Psoas muscle (tissue), 8 donors: ENCODE data around the gene ITGA11. TPM values are rescaled to one million over a fixed set of nuclear protein-coding genes. Genes with fewer than 3 reads are reported as not detected.
A peak's percentile ranks its signal among the peaks of the same experiment; 100 is the strongest.

Experiments
- ATAC-seq, 4 donors: fragments of 200-7000 bp; cut with Tn5 transposase; one replicate each; pipeline ENCODE4 v1.9.1; 2020; ENCODE audit warnings: moderate library complexity in 3 of 4, mild to moderate bottlenecking in 2 of 4
- DNase-seq, 2 donors: peaks; one replicate each; pipeline ENCODE4 v3.0.0-alpha.2; 2020
- H3K27ac ChIP-seq: fragments of 200-600 bp; one replicate; pipeline ENCODE4 v1.8.0; 2022
- H3K27me3 ChIP-seq, 3 donors: fragments of 200-600 bp in 1 of 3; one replicate each; pipeline versions ENCODE4 v1.6.1 to v1.8.0; 2013 to 2022; ENCODE audit warnings: low read length in 2 of 3, mild to moderate bottlenecking in 2 of 3, moderate library complexity in 1 of 3; ENCODE audit not compliant: insufficient read depth in 3 of 3
- H3K36me3 ChIP-seq, 2 donors: fragments of 200-600 bp in 1 of 2; one replicate each; pipeline versions ENCODE4 v1.6.1 to v1.8.0; 2013 to 2022; ENCODE audit warnings: low read depth in 1 of 2, mild to moderate bottlenecking in 1 of 2, moderate library complexity in 1 of 2; ENCODE audit not compliant: insufficient read depth in 1 of 2
- H3K4me1 ChIP-seq: fragments of 200-600 bp; one replicate; pipeline ENCODE4 v1.8.0; 2022
- H3K4me3 ChIP-seq: fragments of 200-600 bp; one replicate; pipeline ENCODE4 v1.8.0; 2022; ENCODE audit warnings: mild to moderate bottlenecking
- H3K9me3 ChIP-seq: fragments of 200-600 bp; one replicate; pipeline ENCODE4 v1.8.0; 2022
- WGBS, 3 donors: extraction: QIAGEN DNeasy Blood & Tissue Kit; methylation state at CpG; one replicate each; pipeline versions ENCODE4 v1.1.6 to v1.1.7; 2013; 5-methylcytosine and 5-hydroxymethylcytosine counted together
- intact Hi-C, 2 donors: fragments of 100-400 bp; cut with DNase I; formaldehyde crosslinking; loops; one replicate each; pipeline versions ENCODE4 v1.11.0 to v1.14.2; 2022
- polyA plus RNA-seq, 3 donors: library from polyadenylated mRNA; stranded (reverse); fragments of 200-250 nt; gene quantifications; one replicate each; pipeline ENCODE4 v1.2.3, GENCODE V29; 2013
- total RNA-seq, 4 donors: library from RNA; stranded (reverse); fragmentation: NEBNext Ultra II Directional in 2 of 4; extraction: Animal tissue kit (Norgen Biotek cat#: 25700) in 2 of 4; gene quantifications; one replicate each; pipeline versions ENCODE4 v1.2.1 to v1.2.4, GENCODE V29; 2021 to 2023
- TF ChIP-seq, protein P1 (sequence below): fragments of 200-600 bp; IDR thresholded peaks from one replicate; pipeline ENCODE4 v1.8.0; 2022; ENCODE audit warnings: antibody characterized with exemption
- donor health status: healthy with polysubstance abuse.
- donor health status: DM: no; HTN: no; CAD: no; lungs with moderate emphysema.
- donor health status: Bipolar disorder and iron deficiency.
- donor health status: healthy.
- donor health status: DM: yes; HTN: yes; CAD: no.
- donor health status: DM: no; HTN: no; CAD: no.
- donor health status: DM: no; HTN: no; CAD: no.
- donor health status: DM: yes; HTN: yes; CAD: no.

ITGA11 gene
- total and polyA plus RNA-seq, 7 donors = 0.10 to 7.9 (median 0.97) TPM

DNA sequence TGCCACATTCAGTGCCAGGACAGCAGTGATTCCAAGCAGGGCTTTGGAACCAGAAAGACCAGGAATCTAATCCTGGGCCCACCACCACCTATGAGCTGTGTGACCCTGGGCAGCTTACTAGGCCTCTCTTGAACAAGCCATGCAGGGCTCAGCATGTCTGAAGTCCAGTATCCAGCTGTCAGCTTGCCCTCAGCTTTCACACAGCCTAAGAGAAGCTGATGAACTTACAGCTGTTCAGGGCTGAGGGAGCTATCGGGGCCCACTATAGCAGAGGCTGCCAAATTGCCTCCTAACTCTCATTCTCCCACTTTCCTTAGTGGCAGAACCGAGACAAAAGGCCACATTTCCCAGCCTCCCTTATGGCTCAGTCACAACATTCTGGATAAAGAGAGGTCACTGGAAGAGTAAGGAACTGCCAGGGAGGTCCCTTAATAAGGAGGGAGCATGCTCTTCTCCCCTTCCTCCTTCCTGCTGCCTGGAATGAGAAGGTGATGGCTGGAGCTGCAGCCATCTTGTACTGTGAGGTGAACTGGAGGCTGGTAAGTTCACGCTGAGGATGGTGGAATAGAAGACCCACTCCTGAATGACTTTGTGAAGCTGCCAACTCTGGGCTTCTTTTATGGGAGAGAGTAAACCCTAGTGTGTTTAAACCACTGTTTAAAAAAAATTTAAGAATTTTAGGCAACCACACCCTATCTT is 120.0 kb downstream of the ITGA11 start:
- intact Hi-C loops = loop anchor here in 1 of 2 donors (5.0 kb wide), 1 partner anchor 365 kb away; no protein-coding TSS in a partner anchor
- DNase-seq = no peak
- ATAC-seq = no peak
- no peaks in the 10 kb centered on the region for H3K9me3 ChIP-seq
- TF ChIP-seq, protein P1, sequence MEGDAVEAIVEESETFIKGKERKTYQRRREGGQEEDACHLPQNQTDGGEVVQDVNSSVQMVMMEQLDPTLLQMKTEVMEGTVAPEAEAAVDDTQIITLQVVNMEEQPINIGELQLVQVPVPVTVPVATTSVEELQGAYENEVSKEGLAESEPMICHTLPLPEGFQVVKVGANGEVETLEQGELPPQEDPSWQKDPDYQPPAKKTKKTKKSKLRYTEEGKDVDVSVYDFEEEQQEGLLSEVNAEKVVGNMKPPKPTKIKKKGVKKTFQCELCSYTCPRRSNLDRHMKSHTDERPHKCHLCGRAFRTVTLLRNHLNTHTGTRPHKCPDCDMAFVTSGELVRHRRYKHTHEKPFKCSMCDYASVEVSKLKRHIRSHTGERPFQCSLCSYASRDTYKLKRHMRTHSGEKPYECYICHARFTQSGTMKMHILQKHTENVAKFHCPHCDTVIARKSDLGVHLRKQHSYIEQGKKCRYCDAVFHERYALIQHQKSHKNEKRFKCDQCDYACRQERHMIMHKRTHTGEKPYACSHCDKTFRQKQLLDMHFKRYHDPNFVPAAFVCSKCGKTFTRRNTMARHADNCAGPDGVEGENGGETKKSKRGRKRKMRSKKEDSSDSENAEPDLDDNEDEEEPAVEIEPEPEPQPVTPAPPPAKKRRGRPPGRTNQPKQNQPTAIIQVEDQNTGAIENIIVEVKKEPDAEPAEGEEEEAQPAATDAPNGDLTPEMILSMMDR = no peak
- H3K36me3 ChIP-seq = no peaks in the 10 kb centered on the region
- peaks cover 0 to 2% (median 0%) of the 10 kb centered on the region in 3 donors for H3K27me3 ChIP-seq
- no peak overlapping the region for H3K4me3 ChIP-seq
- no peak overlapping the region for H3K27ac ChIP-seq
- 84 to 88% (median 86%) methylated on average over 3 of the region's 3 CpGs for WGBS, 3 donors
- H3K4me1 ChIP-seq = peaks cover 12% of the 10 kb centered on the region

DNA sequence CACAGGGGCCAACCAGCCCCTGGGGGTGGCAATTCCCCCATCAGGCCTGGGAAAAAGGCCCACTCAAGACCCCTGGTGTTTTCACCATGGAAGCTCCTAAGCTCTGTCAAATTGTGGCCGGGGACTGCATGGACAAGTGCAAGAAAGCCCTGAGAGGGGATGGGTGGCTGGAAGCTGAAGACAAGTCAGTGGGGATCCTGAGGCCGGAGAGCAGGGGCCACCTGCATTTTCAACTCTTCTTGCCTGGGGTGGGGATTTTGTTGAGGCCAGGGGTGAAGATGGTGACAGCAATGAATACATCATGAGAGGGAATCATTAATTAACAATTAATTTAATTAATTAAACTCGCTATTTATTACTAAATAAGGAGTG is 120.5 kb downstream of the ITGA11 start:
- intact Hi-C loops = loop anchor here in 1 of 2 donors (5.0 kb wide), 1 partner anchor 366 kb away; no protein-coding TSS in a partner anchor
- TF ChIP-seq, protein P1 = no peak
- no peaks in the 10 kb centered on the region for H3K9me3 ChIP-seq
- no peaks in the 10 kb centered on the region for H3K36me3 ChIP-seq
- WGBS, 3 donors = 95 to 100% (median 97%) methylated on average over 3 of the region's 3 CpGs
- H3K27ac ChIP-seq = no peak overlapping the region
- DNase-seq (no peak), ATAC-seq (no peak)
- H3K4me3 ChIP-seq = no peak overlapping the region
- peaks cover 13% of the 10 kb centered on the region for H3K4me1 ChIP-seq
- peaks cover 0 to 2% (median 0%) of the 10 kb centered on the region in 3 donors for H3K27me3 ChIP-seq

DNA sequence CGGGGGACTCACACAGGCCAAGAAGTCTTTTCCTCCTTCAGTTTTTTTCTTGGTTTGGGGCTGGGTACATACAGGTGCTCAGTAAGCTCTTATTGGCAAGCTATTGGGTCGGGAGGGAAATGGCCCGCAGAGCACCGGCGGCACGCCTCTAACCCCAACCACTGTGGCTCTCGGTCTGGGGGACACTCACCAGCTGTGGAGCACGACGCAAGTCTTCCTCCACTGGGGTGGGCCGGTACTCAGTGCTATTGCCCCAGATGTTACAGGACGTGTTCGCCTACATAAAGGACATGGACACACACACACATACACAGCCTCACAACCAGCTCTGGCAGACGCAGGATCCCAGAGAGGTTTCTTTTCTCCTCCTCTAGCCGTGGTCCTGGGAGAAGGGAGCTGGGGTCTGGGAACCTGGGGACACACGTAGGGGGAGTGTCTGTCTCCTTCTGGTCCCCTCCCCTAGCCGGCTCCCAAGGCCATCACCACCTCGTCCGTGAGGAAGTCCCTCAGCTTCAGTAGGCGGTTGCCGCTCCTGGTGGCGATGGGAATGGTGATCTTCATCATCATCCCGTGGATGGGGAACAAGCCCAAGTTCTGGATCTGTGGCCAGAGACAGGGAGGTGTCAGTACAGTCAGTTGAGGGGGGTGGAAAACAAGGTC is 121.0 kb downstream of the ITGA11 start:
- intact Hi-C loops = loop anchor here in 1 of 2 donors (5.0 kb wide), 1 partner anchor 366 kb away; no protein-coding TSS in a partner anchor
- H3K36me3 ChIP-seq = no peaks in the 10 kb centered on the region
- H3K4me1 ChIP-seq = peaks cover 17% of the 10 kb centered on the region
- no peaks in the 10 kb centered on the region for H3K9me3 ChIP-seq
- TF ChIP-seq, protein P1 = no peak
- DNase-seq = no peak
- no peak overlapping the region for H3K27ac ChIP-seq
- ATAC-seq = no peak
- peaks cover 0 to 2% (median 0%) of the 10 kb centered on the region in 3 donors for H3K27me3 ChIP-seq
- no peak overlapping the region for H3K4me3 ChIP-seq
- 72 to 78% (median 75%) methylated on average over 22 of the region's 22 CpGs for WGBS, 3 donors

GRCh38 chr15:68310178-68310803 is 121.7 kb downstream of the ITGA11 start:
- H3K27ac ChIP-seq = no peak overlapping the region
- no peaks in the 10 kb centered on the region for H3K36me3 ChIP-seq
- peaks cover 0 to 2% (median 0%) of the 10 kb centered on the region in 3 donors for H3K27me3 ChIP-seq
- TF ChIP-seq, protein P1 = no peak
- 33 to 42% (median 35%) methylated on average over 7 of the region's 7 CpGs for WGBS, 3 donors
- DNase-seq (no peak), ATAC-seq (peak; percentile 42 to 65 (median 50))
- no peak overlapping the region for H3K4me3 ChIP-seq
- intact Hi-C loops = loop anchor here in 1 of 2 donors (5.0 kb wide), 1 partner anchor 367 kb away; no protein-coding TSS in a partner anchor
- no peaks in the 10 kb centered on the region for H3K9me3 ChIP-seq
- peaks cover 17% of the 10 kb centered on the region for H3K4me1 ChIP-seq
